NCI-H1930 (cell line): Measurements from ENCODE around the gene ACP2.
"Not testable (repeated sequence)": the region's sequence is repeated elsewhere in the genome, so short reads cannot be mapped to it uniquely, and the experiment has no call there.

Experiments used
- DNase-seq, 2 experiments: peaks; one replicate each; lab custom pipeline; 2025; lab: John Stamatoyannopoulos, UW

ACP2 gene

GRCh38 chr11:47241841-47242301, 6.7 kb downstream of the ACP2 start:
- DNase-seq, result no peak

DNA sequence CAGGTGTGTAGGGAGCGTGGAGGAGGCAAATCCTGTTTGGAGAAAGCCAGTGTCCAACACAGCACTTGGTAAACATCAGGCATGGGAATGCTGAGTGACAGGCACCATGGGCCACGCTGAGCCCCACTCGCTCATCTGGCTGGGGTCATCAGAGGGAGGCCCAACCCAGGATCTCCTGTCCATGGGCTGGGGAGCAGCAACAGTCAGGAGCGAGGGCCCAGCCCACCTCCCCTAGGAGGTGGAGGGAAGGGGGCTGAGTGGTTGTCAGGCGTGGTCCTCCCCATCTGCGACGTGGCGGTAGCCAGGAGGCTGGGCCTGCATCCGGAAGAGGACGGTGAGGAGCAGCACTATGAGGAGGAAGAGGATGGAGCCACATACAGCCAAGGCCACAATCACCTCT, 8.8 kb downstream of the ACP2 start:
- no peak for DNase-seq

- DNase-seq, result no peak
Measured at GRCh38 chr11:47236482-47236881, 12.1 kb downstream of the ACP2 start.

- DNase-seq, result no peak
Measured at GRCh38 chr11:47235163-47235562, 13.5 kb downstream of the ACP2 start.

DNA sequence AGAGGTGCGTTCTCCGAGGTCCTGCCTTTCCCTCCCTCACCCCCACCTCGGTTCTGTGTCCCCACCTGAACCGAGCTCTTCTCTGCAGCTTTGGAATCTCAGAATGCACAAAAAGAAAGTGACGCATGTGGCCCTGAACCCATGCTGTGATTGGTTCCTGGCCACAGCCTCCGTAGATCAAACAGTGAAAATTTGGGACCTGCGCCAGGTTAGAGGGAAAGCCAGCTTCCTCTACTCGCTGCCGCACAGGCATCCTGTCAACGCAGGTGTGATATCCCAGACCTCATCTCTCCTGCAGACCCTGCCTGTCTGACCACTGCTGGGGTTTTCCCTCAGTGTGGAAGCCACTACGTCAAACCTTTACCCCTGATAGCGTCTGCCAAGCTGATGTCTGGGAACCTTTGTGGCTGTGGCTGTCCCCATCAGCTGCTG, 13.9 kb downstream of the ACP2 start:
- DNase-seq, result no peak

- no peak for DNase-seq
Measured at GRCh38 chr11:47233989-47234668, 14.5 kb downstream of the ACP2 start.

- no peak for DNase-seq
Measured at GRCh38 chr11:47233051-47233450, 15.6 kb downstream of the ACP2 start.

- DNase-seq, result no peak
Measured at GRCh38 chr11:47229161-47229560, 19.5 kb downstream of the ACP2 start.

DNA sequence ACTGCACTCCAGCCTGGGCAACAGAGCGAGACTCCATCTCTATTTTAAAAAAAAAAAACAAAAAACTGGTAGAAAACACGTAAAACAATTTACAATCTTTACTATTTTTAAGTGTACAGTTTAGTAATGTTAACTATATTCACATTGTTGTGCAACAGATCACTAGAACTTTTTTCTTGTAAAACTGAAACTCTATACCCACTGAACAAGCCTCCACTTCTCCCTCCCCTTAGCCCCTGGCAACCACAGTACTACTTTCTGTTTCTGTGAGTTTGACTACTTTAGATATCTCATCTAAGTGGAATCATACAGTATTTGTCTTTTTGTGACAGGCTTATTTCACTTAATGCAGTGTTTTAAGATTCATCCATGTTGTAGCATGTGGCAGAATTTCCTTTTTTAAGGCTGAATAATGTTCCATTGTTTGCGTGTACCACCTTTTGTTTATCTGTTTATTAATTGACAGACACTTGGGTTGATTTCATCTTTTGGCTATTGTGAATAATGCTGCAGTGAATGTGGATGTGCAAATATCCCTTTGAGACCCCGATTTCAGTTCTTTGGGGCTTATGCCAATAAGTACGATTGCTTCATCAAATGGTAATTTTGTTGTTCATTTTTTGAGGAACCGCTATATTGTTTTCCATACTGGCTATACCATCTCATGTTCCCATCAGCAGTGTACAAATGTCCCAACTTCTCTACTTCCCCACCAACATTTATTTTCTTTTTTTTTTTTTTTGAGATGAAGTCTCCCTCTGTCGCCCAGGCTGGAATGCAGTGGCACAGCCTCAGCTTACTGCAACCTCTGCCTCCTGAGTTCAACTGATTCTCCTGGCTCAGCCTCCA, 22.8 kb downstream of the ACP2 start:
- no peak for DNase-seq

- DNase-seq, result no peak
Measured at GRCh38 chr11:47222696-47223095, 25.9 kb downstream of the ACP2 start.

- no peak for DNase-seq
Measured at GRCh38 chr11:47220401-47220821, 28.2 kb downstream of the ACP2 start.

- no peak for DNase-seq
Measured at GRCh38 chr11:47216121-47216798, 32.4 kb downstream of the ACP2 start.

DNA sequence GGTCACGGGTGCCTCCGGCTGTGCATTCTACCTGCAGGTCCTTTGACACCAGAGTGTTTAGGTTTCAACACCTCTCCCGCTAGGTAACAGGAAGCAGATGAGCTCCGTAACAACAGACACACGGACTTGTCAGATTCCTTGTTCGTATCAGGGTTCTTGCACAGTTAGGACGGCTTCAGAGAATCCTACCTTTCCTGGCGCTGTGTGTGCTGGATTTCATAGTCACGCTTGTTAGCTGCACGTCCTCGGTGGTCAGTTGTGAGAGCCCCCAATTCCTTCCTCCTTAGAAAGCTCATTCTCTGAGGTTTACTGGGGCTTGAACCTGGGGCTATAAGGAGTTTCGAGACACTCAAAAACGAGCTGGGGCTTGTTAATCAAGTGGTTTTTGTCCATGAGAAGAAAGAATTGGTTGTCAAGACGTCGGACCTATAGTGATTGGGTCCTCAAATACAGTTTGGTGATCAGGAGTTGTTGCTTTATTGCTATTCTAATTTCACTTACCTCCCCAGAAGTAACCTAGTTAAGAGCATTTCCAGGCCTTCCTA, 33.2 kb downstream of the ACP2 start:
- DNase-seq, result peak in 1 of 2 experiments; percentile 14

GRCh38 chr11:47213950-47214565, 34.6 kb downstream of the ACP2 start:
- DNase-seq, result peak; percentile 78 to 88

DNA sequence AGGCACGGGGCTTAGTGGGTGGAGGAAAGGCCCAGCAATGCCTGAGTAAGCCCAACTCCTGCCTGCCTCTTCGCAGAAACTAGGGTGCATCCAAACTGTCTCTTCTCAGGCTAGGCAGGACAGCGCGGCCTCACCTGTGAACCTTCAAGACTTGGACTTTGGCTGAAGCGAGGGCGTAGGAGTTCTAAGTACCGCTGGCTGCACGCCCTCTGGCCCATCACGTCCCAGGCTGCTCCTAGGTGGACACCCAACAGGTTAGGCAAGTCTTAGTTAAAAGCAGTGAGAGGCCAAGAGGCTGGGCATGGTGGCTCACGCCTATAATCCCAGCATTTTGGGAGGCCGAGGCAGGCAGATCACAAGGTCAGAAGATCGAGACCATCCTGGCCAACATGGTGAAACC, 35.7 kb downstream of the ACP2 start:
- DNase-seq, result no peak

DNA sequence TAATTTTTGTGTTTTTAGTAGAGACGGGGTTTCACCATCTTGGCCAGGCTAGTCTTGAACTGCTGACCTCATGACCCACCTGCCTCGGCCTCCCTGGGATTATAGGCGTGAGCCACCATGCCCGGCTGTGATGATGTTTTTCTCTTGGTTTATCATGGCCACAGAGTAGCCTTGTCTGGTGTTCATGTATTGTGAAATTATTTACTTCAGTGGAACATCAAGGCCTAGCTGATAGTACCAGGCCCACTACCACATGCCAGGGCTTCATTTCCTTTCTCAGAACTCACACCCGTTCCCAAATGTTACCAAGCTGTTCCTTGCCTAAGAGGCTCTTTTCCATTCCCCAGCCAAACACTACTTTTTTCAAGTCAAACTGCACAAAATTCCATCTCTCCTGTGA, 40.0 kb downstream of the ACP2 start:
- DNase-seq, result no peak

- not testable (repeated sequence) for DNase-seq
Measured at GRCh38 chr11:47208008-47208552, 40.5 kb downstream of the ACP2 start.

- DNase-seq, result no peak
Measured at GRCh38 chr11:47207459-47207858, 41.2 kb downstream of the ACP2 start.

- not testable (repeated sequence) for DNase-seq
Measured at GRCh38 chr11:47206577-47206976, 42.0 kb downstream of the ACP2 start.

GRCh38 chr11:47204637-47204989, 44.0 kb downstream of the ACP2 start:
- no peak for DNase-seq

GRCh38 chr11:47202576-47202975, 46.0 kb downstream of the ACP2 start:
- no peak for DNase-seq

DNA sequence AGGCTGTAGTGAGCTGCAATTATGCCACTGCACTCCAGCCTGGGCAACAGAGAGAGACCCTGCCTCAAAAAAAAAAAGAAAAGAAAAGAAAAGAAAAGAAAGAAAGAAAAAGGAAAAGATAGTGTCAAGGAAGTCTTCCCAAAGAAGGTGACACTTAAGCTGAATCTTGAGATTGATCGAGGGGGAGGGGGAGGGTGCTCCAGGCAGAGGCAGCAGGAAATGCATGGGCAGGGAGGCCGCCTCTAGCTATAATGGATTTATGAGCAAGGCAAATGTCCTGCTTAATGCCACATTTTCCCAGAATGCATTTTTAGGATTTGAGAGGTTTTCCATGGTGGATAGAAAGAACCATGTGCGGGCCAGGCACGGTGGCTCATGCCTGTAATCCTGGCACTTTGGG, 47.6 kb downstream of the ACP2 start:
- no peak for DNase-seq
